Upper lobe of left lung (tissue), 4 donors: ENCODE measurements around the gene CRYBG2.

ENCODE experiments used
- EP300 ChIP-seq, 4 donors: sonication (generic); formaldehyde crosslinking; IDR thresholded peaks; one replicate each; pipeline ENCODE4 v1.5.1; 2017; ENCODE audit warnings: antibody characterized with exemption in 4 of 4, control low read depth in 2 of 4
- POLR2A ChIP-seq, 4 donors: fragments of 450-650 bp; IDR thresholded peaks; one replicate each; pipeline ENCODE4 v1.5.1; 2016 to 2017; ENCODE audit warnings: antibody characterized with exemption in 4 of 4, mild to moderate bottlenecking in 2 of 4
- TF ChIP-seq, protein P1 (sequence below), 6 experiments: fragments of 450-650 bp in 4 of 6; fragments of 200-600 bp in 2 of 6; sonication (generic) in 2 of 6; IDR thresholded peaks; one replicate each; pipeline ENCODE4 v1.5.1; 2016 to 2019; ENCODE audit warnings: antibody characterized with exemption in 6 of 6

DNA sequence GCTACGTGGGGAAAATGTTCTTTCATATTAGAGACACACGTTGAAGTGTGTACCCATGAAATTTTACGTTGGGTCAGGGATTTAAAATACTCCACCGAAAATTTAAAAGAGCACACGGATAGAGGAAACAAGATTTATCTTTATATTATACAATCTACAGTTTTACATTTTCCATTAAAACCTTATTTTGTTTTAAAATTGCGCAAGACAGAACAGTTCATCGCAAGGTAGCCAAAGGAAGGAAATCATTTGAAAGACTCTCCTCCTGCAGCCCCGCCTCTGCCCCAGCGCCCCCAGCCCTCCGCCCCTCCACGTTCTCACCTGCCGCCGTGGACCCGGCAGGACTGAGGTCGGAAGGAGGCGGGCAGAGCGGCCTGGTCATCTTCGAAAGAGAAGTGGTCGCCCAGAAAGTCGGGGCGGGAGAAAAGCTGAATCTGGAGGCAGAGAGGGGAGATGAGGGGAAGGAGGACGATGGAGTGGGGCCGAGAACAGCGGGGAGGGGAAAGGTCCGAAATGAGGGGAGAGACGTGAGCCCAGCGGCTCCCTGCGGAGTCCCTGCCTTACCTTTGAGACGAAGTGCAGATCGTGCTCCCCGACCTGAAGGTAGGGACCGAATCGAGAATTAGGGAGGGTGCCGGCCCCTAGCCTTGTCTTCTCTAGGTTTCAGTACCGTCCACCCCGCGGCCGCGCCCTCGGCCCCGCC is 18.0 kb downstream of the CRYBG2 start:
- TF ChIP-seq POLR2A (IDR thresholded peaks at IDR 0.05) (no peak), EP300 (IDR thresholded peaks at IDR 0.05) (no peak)
- TF ChIP-seq, protein P1, sequence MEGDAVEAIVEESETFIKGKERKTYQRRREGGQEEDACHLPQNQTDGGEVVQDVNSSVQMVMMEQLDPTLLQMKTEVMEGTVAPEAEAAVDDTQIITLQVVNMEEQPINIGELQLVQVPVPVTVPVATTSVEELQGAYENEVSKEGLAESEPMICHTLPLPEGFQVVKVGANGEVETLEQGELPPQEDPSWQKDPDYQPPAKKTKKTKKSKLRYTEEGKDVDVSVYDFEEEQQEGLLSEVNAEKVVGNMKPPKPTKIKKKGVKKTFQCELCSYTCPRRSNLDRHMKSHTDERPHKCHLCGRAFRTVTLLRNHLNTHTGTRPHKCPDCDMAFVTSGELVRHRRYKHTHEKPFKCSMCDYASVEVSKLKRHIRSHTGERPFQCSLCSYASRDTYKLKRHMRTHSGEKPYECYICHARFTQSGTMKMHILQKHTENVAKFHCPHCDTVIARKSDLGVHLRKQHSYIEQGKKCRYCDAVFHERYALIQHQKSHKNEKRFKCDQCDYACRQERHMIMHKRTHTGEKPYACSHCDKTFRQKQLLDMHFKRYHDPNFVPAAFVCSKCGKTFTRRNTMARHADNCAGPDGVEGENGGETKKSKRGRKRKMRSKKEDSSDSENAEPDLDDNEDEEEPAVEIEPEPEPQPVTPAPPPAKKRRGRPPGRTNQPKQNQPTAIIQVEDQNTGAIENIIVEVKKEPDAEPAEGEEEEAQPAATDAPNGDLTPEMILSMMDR (IDR thresholded peaks at IDR 0.05): no peak
